HG03354 (cell line): ENCODE results near the gene C19orf85.
"Not testable (repeated sequence)": the region's sequence is repeated elsewhere in the genome, so short reads cannot be mapped to it uniquely, and the experiment has no call there.

Source experiments
- ATAC-seq: cut with Tn5 transposase; IDR thresholded peaks from one replicate; pipeline ENCODE4 v1.9.1; 2021; ENCODE audit warnings: mild to moderate bottlenecking; ENCODE audit not compliant: unreplicated experiment, poor library complexity, severe bottlenecking

C19orf85 gene

DNA sequence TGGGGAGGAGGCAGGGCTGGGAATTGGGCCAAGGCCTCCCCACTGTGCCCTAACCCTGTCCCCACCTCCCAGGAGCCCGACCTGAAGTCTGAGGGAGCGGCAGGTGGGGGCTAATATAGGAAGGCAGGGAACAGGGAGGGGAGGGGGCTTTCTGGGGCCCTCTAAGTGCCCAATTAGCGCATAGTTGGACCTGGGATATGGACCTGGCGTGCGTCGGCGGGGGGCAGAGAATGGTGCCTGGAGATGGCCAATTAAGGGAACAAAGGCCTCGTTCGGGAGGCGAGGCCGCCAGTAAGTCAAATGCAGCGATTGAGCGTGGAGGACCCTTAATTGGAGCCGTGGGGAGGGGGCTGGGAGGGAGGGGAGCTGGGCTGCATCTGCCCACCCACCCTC is at the start of gene C19orf85:
Gene C19orf85 (minus strand): TSS at position 90 of the 393 bp plus-strand sequence. CDS start 197 bp downstream, outside the sequence.
- no peak for ATAC-seq

DNA sequence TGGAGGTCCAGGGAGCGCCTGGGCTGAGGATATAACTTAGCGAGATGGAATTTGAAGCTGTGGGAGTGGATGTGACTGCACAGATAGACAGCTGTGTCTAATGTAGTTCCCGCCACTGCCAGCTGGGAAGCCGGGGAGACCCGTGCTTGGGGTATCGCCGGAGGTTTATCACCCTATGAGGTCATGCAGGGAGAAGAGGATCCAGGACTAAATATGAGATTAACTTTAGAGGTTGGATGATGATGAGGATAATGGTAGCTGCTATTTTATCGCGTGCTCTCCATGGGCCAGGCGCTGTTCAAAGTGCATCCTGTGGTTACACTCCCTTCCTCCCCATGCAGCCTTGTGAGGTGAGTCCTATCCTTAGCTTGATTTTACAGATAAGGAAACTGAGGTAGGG is 43.6 kb upstream of the C19orf85 start:
- ATAC-seq, result no peak

DNA sequence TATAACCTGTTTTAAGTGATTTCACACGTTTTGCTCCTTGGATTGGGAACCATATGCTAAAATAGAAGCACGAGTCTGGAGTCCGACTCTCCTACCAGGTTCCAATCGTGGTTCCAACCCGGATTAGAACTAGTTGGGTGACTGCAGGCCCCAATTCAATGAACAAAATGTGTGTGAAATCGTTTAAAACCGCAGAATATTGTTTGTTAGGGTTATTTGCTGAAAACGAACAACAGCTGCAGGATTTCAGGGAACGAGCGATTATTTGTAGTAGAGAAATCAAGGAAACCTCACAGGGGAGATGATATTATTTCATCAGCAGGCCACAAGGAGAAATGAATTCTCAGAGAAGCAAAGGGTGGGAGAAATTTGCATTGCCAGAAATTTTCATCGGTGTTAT is 40.4 kb upstream of the C19orf85 start:
- ATAC-seq, result no peak

DNA sequence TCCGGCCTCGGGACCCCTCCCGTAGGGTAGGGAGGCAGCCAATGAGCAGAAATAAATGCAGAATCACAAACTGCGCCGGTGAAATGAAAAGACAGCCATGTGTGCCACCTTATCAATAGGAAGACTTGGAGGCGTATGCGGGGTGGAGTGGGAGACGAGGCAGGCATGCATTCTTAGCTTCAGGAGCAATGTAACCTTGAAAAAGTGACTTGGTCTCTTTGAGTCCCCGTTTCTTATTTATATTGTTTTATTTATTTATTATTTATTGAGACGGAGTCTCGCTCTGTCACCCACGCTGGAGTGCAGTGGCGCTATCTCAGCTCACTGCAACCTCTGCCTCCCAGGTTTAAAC is 39.7 kb upstream of the C19orf85 start:
- no peak for ATAC-seq

DNA sequence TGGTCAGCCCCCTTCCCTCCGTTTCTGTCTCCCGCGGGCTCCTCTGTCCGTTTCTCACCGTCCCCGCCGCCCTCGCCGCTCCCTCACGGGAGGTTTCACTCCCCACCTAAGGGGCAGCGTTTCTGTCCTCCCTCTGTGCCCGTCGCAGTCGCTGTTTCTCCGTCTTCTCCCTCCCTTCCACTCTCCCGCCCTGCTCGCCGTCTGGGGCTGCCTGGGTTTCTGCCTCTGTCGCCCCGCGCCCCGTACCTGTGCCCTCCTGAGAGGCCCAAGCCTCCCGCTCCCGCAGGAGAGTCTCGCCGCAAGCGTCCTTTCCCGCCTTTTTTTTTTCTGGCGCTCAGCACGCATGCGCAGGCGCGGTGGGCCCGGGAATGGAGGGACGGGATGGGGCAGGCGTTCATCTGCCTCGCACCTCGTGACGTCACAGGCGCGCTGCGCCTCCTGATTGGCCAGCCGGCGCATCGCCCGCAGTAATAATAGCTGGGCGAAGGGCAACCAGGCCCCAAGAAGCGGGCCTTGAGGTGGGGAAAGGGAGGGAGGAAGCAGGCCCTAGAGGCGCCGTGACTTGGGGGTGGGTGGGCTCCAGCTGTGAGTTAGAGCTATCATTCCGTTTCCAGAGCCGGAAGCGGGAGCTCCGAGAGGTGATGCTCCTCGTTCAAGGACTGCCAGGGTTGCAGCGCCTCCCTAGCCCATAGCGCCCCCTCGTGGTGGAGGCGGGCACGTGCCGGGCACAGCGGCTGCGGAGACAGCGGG is 39.1 kb upstream of the C19orf85 start:
- peak; percentile 97 for ATAC-seq

DNA sequence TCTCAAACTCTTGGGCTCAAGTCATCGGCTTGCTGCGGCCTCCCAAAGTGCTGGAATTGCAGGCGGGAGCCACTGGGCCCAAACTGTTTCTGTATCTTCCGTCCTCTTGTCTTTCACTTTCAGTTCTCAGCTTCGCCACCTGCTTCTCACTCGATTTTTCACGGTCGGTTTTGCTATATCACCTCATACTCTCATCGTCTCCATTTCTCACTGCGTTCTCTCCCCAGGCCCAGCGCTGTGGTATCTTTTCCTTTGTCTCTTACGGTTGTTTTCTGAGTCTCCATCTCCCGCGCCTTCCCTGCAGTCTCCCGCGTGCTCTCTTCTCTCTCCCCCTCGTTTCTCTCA is 38.6 kb upstream of the C19orf85 start:
- ATAC-seq, result no peak

DNA sequence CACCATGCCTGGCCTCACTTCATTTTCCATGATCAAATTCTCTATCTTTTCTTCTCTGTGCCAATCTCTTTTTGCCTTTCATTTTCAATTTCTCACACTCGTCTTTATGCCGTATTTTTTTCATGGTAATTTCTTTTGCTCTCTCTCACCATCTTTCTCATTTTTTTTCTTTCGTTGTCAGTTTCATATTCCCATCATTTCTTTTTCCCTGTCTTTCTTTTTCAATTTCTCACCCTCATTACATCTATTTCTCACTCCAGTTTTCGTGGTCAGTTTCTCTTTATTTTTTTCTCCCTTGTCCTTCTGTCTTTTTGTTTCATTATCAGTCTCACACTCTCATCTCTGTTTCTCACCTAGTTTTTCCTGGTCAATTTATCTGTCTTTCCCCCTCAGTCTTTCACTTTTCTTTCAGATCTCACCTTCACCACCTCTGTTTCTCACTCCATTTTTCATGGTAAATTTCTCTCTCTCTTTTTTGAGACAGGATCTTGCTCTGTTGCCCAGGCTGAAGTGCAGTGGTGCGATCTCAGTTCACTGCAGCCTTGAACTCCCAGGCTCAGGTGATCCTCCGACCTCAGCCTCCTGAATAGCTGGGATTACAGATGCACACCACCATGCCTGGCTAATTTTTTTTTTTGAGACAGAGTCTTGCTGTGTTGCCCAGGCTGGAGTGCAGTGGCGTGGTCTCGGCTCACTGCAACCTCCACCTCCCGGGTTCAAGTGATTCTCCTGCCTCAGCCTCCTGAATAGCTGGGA is 37.8 kb upstream of the C19orf85 start:
- ATAC-seq, result no peak

DNA sequence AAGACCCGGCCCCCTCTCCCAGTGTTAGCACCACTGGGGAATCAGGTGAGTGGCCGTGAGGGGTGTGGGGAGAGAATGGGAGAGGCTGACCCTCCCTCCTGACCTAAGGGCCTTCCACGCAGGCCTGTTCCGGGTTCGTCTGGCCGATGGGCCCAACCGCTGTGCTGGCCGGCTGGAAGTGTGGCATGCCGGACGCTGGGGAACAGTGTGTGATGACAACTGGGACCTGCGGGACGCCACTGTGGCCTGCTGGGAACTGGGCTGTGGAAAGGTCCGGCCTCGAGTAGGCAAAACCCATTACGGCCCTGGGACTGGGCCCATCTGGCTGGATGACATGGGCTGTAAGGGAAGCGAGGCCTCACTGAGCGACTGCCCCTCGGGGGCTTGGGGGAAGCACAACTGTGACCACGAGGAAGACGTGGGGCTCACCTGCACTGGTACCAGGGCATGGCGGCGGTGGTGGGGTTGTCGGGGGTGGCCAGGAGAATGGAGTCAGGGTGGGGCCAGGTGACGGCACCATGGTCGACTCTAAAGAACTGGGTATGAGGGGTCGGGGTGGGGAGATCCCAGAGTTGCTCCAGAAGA is 35.9 kb upstream of the C19orf85 start:
- no peak for ATAC-seq

DNA sequence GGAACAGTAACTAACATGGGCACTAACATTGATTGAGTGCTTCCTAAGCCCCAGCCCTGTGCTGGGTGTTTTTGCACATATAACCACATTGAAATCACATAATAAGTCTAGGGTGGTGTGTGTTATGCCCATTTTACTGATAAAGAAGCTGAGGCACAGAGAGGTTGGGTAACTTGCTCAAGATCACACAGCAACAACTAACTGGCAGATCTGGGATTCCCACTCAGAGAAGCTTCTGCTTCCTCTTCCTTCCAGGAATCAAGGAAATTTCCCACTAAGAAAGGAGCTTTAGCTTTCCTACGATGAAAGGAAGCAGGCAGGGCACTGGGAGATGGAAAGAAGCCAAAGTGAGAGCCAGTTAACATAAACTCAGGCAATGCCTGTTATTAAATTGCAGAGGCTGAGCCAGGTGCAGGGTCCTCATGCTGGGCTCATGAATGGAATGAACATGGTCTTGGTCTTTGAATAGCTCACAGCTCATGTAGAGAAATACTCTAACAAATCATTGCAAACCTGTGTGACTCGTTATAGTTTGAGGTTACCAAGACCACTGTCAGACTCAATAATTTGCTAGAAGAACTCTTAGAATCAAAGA is 33.8 kb upstream of the C19orf85 start:
- no peak for ATAC-seq

DNA sequence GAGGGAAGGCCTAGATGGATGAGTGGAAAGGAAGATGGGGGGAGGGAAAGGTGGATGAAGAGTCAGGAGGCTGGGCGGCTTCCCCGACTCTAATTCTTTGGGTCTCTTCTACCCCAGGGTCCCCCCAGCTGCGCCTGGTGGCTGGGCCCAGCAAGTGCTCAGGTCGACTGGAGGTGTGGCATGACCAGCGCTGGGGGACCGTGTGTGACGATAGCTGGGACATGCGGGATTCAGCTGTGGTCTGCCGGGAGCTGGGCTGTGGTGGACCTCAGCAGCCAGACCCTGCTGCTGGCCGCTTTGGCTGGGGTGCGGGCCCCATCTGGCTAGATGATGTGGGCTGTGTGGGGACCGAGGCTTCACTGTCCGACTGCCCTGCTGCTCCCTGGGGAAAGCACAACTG is 33.2 kb upstream of the C19orf85 start:
- no peak for ATAC-seq

DNA sequence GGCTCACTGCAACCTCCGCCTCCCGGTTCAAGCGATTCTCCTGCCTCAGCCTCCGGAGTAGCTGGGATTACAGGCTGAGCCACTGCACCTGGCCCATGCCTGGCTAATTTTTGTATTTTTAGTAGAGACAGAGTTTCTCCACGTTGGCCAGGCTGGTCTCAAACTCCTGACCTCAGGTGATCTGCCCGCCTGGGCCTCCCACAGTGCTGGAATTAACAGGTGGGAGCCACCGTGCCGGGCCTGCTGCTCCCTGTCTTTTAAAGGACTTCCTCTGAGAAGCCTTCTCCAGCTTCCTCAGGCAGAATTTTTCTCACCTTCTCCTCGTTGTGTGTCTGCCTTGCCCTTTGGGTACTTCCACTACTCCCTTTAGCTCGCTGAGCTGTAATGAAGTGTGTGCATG is 32.3 kb upstream of the C19orf85 start:
- ATAC-seq, result not testable (repeated sequence)

DNA sequence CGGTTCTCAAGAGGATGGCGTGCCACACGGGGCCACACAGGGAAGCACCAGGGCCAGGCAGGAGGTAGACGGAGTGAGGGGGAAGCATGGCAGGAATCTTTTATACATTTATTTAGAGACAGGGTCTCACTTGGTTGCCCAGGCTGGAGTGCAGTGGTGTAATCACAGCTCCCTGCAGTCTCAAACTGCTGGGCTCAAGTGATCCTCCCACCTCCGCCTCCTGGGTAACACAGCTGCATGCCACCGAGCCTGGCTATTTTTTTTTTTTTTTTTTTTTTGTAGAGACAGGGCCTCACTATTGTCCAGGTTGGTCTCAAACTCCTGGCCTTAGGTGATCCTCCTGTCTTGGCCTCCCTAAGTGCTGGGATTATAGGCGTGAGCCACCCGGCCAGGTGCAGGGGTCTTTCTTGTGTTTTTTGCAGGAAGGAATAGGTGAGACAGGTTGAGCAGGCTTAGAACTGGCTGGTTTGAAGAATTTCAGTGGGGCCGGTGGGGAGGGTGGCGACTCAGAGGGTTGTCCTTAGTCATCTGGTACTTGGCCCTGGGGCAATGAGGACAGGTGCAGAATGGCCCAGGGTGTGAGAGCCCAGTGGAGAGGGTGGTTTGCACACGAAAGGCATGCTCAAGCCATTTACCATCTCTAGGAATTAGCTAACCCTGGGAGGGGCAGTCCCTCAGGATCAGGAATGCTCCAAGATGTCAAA is 31.2 kb upstream of the C19orf85 start:
- ATAC-seq, result no peak

DNA sequence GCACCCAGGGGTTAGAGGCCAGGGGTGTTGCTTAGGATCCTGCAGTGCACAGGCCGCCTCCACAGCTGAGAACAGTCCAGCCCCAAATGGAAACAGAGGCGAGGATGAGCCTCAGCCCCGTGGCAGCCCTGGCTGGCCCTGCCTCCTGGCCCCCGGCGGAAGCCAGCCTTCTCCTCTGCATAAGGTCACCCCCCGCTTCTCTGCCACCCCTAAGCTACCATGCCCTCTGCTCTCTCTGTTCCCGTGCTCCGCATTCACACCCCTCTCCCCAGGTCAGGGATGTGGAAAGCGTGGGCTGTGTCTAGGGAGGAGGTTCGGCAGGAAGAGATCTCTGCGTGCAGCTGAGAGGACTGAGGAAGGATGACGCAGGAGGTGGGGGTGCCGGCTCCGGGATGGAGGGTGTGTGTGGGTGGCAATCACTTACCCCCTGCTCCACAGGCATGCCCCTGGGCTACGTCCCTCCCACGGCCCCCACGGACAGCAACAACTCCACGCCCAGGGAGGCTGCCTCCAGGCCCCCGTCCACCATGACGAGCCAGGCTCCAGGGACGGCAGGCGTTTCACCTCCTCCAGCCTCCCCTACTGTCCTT is 29.7 kb upstream of the C19orf85 start:
- no peak for ATAC-seq

DNA sequence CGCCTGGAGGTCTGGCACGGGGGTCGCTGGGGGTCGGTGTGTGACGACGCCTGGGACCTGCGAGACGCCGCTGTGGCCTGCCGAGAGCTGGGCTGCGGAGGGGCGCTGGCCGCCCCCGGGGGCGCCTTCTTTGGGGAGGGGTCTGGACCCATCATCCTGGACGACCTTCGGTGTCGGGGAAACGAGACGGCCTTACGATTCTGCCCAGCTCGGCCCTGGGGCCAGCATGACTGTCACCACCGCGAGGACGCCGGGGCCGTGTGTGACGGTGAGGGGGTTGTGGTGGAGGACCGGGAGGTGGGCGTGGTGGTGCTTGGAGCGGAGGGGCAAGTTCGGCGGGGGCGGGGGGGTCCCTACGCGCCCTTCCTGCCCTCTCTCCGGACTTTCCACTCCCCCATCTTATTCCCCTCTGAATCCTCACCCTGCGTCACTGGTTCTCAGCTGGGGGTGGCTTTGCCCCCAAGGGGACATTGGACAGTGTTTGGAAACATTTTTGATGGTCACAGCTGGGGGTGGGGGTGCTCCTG is 29.2 kb upstream of the C19orf85 start:
- ATAC-seq, result no peak

DNA sequence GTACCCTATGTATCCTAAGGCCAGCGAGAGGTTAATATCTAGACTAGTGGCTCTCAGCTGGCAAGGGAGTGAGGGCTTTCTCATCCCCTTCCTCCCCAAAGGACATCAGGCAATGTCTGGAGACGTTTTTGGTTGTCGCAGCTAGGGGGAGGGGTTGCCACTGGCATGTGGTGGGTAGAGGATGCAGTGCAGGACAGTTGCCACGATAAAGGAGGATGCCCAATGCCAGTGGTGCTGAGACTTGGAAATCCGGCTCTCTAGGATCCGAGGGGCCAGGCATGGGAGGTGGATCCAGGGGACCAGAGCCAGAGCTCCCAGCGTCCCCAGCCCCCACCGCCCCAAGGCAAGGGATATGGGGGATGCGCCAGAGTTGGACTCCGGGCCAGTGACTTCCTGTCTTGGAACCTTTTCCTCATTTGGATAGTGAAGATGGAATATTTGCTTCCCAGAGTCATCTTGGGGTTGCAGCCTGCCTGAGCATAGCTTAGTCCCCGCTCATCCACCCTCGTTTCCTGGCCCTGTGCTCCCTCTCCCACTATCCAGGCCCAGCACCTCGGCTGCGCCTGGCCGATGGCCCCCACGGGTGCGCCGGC is 28.6 kb upstream of the C19orf85 start:
- ATAC-seq, result no peak

DNA sequence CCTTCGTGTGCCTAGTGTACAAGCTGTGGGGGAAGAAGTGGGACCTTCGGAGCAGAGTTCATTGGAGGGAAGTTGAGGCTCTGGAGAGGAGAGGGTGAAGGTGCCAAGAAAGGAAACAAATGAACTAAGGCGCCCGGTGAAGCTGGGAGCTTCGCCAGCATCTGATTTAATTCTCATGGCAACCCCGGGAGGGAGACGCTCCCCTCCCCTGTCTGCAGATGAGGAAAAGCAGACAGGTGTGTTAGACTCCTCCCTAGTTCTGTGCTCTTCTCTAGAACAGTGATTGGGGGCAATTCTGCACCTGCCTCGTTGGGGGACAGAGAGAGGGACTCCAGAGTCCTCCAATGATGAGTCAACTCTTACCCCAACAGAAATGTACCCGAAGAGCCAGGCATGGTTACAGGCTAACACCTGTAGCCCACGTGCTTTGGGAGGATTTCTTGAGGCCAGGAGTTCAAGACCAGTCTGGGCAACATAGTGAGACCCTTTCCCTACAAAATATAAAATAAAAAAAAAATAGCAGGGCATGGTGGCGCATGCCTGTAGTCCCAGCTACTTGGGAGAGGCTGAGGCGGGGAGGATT is 27.9 kb upstream of the C19orf85 start:
- no peak for ATAC-seq

DNA sequence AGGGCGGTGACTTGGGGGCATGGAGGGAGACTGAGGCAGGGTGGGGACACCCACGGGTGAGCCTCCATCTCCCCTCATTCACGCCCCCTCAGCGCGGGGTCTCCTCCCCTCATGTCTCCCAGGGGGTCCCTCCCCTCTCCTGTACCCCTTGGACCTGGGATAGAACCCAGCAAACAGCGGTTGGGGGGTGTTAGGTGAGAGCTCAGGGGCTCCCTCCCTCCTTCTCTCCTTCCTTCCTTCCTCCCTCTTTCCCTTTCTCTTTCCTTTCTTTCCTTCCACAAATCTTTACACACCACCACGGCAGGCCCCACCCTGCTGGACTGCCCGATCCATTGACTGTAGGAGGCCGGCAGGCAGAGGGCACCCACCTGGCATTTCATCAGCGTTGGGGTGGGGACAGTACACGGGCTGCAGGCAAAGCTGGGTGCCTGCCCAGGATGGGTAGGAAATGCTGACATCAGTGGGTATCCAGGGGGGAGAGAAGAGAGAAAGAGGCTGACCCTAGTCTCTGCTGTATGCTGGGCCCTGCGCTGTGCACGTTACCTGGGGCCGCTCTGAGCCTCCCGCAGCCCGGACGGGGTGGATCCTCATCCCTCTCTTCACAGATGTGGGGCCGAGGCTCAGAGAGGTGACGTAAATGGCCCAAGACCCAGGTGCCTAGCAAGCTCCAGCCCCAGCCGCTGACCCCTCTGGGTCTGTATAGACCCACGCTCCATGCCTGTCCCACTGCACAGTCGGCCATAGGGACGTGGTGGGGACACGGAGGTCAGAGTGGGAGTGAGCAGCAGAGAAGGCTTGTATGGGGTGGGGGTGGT is 27.2 kb upstream of the C19orf85 start:
- ATAC-seq, result no peak
